ENCODE data around the gene ZNF100. TPM values are rescaled to one million over a fixed set of nuclear protein-coding genes. Genes with fewer than 3 reads are reported as not detected.
"Not testable (repeated sequence)": the region's sequence is repeated elsewhere in the genome, so short reads cannot be mapped to it uniquely, and the experiment has no call there.

Gene ZNF100
- total RNA-seq = 10 to 100 TPM in 1 of 2 donors, 1 to 10 TPM in 1; 8.8 to 13.1 TPM
- 18.8 to 35.1 reads per million in 2 donors for total RNA-seq

GRCh38 chr19:21767065-21767800 lies at the start of gene ZNF100:
ZNF100 (minus strand) TSS chr19:21767579; CDS start chr19:21767429, 150 bp downstream.
- no peaks in the 10 kb centered on the region for H3K9me3 ChIP-seq (ENCODE audit: control insufficient read depth, low read length, poor library complexity, severe bottlenecking)
- DNase-seq = peak; percentile 63 to 74 (median 71)
- ATAC-seq = peak; percentile 98
- peak within 1 kb of the TSS; percentile 91 for H3K27ac Mint-ChIP-seq
- no peaks in the 10 kb centered on the region for H3K27me3 Mint-ChIP-seq
- H3K4me1 Mint-ChIP-seq = peaks cover 3% of the 10 kb centered on the region
- peak within 1 kb of the TSS; percentile 94 for H3K4me3 Mint-ChIP-seq
- H3K36me3 Mint-ChIP-seq (ENCODE audit: low read depth) = peaks cover 2% of the 10 kb centered on the region

DNA sequence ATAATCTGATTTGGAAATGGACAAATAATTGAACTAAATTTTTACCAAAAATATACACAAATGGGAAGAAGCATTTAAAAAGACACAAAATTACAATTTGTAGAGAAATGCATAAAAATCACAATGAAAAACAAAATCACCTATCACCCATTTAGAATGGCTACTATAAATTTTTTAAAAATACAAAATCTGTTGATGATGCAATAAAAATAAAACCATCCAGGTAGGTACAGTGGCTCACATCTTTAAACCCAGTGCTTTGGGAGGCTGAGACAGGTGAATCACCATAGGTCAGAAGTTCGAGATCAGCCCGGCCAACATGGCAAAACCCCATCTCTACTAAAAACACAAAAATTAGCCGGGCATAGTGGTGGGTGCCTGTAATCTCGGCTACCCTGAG lies 45.1 kb upstream of the ZNF100 start:
- Mint-ChIP-seq H3K27me3 (no peaks in the 10 kb centered on the region), H3K36me3 (ENCODE audit: low read depth) (peaks cover 11% of the 10 kb centered on the region), H3K4me1 (no peaks in the 10 kb centered on the region), H3K27ac (no peak overlapping the region), H3K4me3 (no peak overlapping the region)
- peaks cover 60% of the 10 kb centered on the region for H3K9me3 ChIP-seq (ENCODE audit: control insufficient read depth, low read length, poor library complexity, severe bottlenecking)
- DNase-seq = no peak
- no peak for ATAC-seq

GRCh38 chr19:21808400-21809000 lies 41.1 kb upstream of the ZNF100 start:
- H3K36me3 Mint-ChIP-seq (ENCODE audit: low read depth); DNase-seq; H3K27me3 Mint-ChIP-seq; ATAC-seq; H3K4me3 Mint-ChIP-seq; H3K27ac Mint-ChIP-seq; H3K4me1 Mint-ChIP-seq: not testable (repeated sequence)
- H3K9me3 ChIP-seq (ENCODE audit: control insufficient read depth, low read length, poor library complexity, severe bottlenecking) = peaks cover 53% of the 10 kb centered on the region

DNA sequence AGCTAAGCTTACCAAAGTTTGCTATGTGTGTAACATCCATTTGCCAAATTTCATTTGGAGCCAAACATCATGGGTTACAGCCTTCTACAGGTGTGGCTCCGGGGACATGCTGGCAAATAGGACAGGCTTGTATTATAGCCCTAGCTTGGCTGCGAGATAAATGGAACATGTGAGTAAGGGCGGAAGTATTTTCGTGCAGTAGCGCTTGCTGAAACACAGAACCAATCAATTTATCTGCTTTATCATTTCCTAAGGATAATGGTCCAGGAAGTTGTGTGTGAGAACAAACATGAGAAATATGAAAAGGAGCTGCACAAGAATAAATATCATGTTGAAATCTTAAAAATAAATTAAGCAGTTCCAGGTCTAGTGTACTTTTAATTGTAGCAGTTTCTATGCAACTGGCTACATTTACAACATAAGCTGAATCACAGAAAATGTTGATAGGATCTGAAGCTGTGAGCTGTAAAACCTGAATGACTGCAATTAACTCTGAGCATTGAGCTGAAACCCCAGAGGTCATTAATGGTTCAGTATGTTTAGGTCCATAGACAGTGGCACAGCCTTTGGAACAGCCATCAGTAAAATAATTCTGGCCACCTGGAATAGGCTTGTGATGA lies 22.2 kb upstream of the ZNF100 start:
- Mint-ChIP-seq H3K27ac (no peak overlapping the region), H3K36me3 (ENCODE audit: low read depth) (no peaks in the 10 kb centered on the region), H3K4me3 (no peak overlapping the region), H3K27me3 (no peaks in the 10 kb centered on the region), H3K4me1 (no peaks in the 10 kb centered on the region)
- DNase-seq = no peak
- no peaks in the 10 kb centered on the region for H3K9me3 ChIP-seq (ENCODE audit: control insufficient read depth, low read length, poor library complexity, severe bottlenecking)
- no peak for ATAC-seq

DNA sequence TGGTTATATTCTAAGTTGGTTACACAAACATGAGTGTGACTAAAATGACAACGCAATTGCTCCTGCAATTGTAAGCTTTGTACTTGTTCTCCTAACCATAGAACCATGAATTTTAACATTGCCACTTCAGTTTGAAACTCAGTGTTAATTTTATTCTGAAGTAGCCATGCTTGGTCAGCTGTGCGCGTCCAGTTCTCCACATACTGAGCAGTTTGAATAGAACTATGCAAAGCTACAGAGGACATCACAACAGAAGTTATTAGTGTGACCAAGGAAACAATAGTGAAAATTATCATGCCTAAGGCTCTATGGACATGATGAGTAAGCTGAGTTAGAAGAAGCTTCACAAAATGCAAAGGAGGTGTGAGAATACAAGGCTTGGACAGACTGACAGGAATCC lies 19.6 kb upstream of the ZNF100 start:
- ATAC-seq (no peak), DNase-seq (no peak)
- Mint-ChIP-seq H3K27me3 (no peaks in the 10 kb centered on the region), H3K4me3 (no peak overlapping the region), H3K36me3 (ENCODE audit: low read depth) (no peaks in the 10 kb centered on the region), H3K4me1 (no peaks in the 10 kb centered on the region), H3K27ac (no peak overlapping the region)
- H3K9me3 ChIP-seq (ENCODE audit: control insufficient read depth, low read length, poor library complexity, severe bottlenecking) = no peaks in the 10 kb centered on the region

GRCh38 chr19:21775792-21776191 lies 8.4 kb upstream of the ZNF100 start:
- not testable (repeated sequence) for H3K9me3 ChIP-seq (ENCODE audit: control insufficient read depth, low read length, poor library complexity, severe bottlenecking); H3K36me3 Mint-ChIP-seq (ENCODE audit: low read depth); H3K4me3 Mint-ChIP-seq; H3K27ac Mint-ChIP-seq; ATAC-seq; DNase-seq; H3K4me1 Mint-ChIP-seq; H3K27me3 Mint-ChIP-seq

GRCh38 chr19:21766705-21767064 lies 694 bp downstream of the ZNF100 start:
- Mint-ChIP-seq H3K27ac (peak overlapping the region; percentile 91), H3K4me3 (peak overlapping the region; percentile 94)
- not testable (repeated sequence) for DNase-seq; H3K36me3 Mint-ChIP-seq (ENCODE audit: low read depth); H3K9me3 ChIP-seq (ENCODE audit: control insufficient read depth, low read length, poor library complexity, severe bottlenecking); H3K4me1 Mint-ChIP-seq; H3K27me3 Mint-ChIP-seq
- ATAC-seq = peak; percentile 6

DNA sequence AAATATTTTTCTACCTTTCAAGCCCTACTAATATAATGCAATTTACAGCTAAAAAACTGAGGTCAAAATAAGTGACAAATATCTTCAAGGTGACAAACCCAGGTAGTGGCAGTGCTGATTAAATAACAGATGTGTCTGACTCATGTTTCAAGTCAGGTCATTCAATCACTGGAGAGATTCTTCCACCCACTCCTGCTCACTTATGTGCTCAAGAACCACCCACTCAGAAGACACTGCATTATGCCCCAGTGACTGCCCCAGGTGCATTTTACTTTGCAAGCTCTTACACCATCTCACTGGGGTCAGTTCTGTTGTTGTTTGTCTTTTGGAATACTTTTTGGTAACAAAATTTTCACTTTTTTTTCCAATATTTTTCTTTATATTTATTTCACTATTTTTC lies 2.2 kb downstream of the ZNF100 start:
- Mint-ChIP-seq H3K4me1 (peaks cover 6% of the 10 kb centered on the region), H3K4me3 (no peak overlapping the region), H3K27ac (no peak overlapping the region), H3K27me3 (no peaks in the 10 kb centered on the region), H3K36me3 (ENCODE audit: low read depth) (peaks cover 4% of the 10 kb centered on the region)
- ATAC-seq (no peak), DNase-seq (no peak)
- no peaks in the 10 kb centered on the region for H3K9me3 ChIP-seq (ENCODE audit: control insufficient read depth, low read length, poor library complexity, severe bottlenecking)

GRCh38 chr19:21761547-21761946 lies 5.8 kb downstream of the ZNF100 start:
- ATAC-seq, H3K4me3 Mint-ChIP-seq, H3K4me1 Mint-ChIP-seq: not testable (repeated sequence)

GRCh38 chr19:21758296-21758695 lies 9.1 kb downstream of the ZNF100 start:
- Mint-ChIP-seq H3K27me3 (no peaks in the 10 kb centered on the region), H3K4me3 (no peak overlapping the region), H3K27ac (no peak overlapping the region), H3K4me1 (peaks cover 8% of the 10 kb centered on the region), H3K36me3 (ENCODE audit: low read depth) (peaks cover 12% of the 10 kb centered on the region)
- no peak for DNase-seq
- no peak for ATAC-seq
- no peaks in the 10 kb centered on the region for H3K9me3 ChIP-seq (ENCODE audit: control insufficient read depth, low read length, poor library complexity, severe bottlenecking)

More at GRCh38 chr19:21761547-21761946, 5.8 kb downstream of the ZNF100 start:
- not testable (repeated sequence) for H3K27ac Mint-ChIP-seq; H3K9me3 ChIP-seq (ENCODE audit: control insufficient read depth, low read length, poor library complexity, severe bottlenecking); DNase-seq; H3K27me3 Mint-ChIP-seq
- peaks cover 11% of the 10 kb centered on the region for H3K36me3 Mint-ChIP-seq (ENCODE audit: low read depth)

DNA sequence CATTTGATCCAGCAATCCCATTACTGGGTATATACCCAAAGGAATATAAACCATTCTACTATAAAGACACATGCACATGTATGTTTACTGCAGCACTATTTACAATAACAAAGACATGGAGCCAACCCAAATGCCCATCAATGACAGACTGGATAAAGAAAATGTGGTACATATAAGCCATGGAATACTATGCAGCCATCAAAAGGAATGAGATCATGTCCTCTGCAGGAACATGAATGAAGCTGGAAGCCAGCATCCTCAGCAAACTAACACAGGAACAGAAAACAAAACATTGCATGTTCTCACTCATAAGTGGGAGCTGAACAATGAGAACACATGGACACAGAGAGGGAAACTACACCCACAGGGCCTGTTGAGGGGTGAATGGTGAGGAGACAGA lies 11.8 kb downstream of the ZNF100 start:
- H3K36me3 Mint-ChIP-seq (ENCODE audit: low read depth) = peaks cover 16% of the 10 kb centered on the region
- not testable (repeated sequence) for H3K9me3 ChIP-seq (ENCODE audit: control insufficient read depth, low read length, poor library complexity, severe bottlenecking); ATAC-seq; H3K27ac Mint-ChIP-seq; H3K4me3 Mint-ChIP-seq; H3K4me1 Mint-ChIP-seq; H3K27me3 Mint-ChIP-seq; DNase-seq

GRCh38 chr19:21751384-21751783 lies 16.0 kb downstream of the ZNF100 start:
- DNase-seq (no peak), ATAC-seq (no peak)
- H3K9me3 ChIP-seq (ENCODE audit: control insufficient read depth, low read length, poor library complexity, severe bottlenecking) = no peaks in the 10 kb centered on the region
- Mint-ChIP-seq H3K27ac (no peak overlapping the region), H3K4me1 (peaks cover 6% of the 10 kb centered on the region), H3K27me3 (no peaks in the 10 kb centered on the region), H3K4me3 (no peak overlapping the region), H3K36me3 (ENCODE audit: low read depth) (peaks cover 15% of the 10 kb centered on the region)

DNA sequence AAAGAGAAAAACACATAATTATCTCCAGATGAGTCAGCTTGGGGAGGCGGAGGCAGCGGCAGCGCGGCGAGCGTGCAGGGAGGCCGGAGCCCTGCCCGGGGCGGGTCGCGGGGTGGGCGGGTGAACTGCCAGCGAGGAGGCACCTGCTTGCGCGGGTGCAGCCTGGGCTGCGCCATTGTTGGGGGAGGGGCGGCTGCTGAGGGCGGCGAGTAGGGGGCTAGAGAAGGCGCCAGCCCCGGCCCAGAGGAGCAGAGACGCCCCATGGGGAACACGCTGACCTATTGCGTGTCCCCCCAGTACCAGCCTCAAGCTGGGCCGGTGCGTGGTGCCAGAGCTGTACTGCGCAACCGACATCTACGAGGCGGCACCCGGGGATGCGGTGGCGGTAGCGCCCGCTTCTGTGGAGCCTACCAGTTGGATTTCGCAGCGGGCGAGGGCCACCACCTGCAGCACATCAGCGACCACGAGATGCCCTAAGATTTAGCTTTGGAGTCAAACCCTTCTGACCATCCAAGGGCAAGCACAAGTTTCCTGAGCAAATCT lies 16.7 kb downstream of the ZNF100 start:
- H3K4me3 Mint-ChIP-seq = no peak overlapping the region
- H3K4me1 Mint-ChIP-seq = peaks cover 4% of the 10 kb centered on the region
- H3K27ac Mint-ChIP-seq = no peak overlapping the region
- no peak for ATAC-seq
- peaks cover 12% of the 10 kb centered on the region for H3K36me3 Mint-ChIP-seq (ENCODE audit: low read depth)
- DNase-seq = no peak
- H3K9me3 ChIP-seq (ENCODE audit: control insufficient read depth, low read length, poor library complexity, severe bottlenecking) = no peaks in the 10 kb centered on the region
- no peaks in the 10 kb centered on the region for H3K27me3 Mint-ChIP-seq
